Keratinocyte (primary cell): ENCODE data around the gene DTX3.

ENCODE experiments used
- CTCF ChIP-seq, 3 experiments: IDR thresholded peaks in 1 of 3; conservative IDR thresholded peaks in 1 of 3; optimal IDR thresholded peaks in 1 of 3; 2 replicates in 2 of 3; 3 replicates in 1 of 3; pipeline versions ENCODE3 to v1.5.1; 2011; ENCODE audit warnings: low read length in 3 of 3, mild to moderate bottlenecking in 3 of 3, moderate library complexity in 2 of 3, control low read depth in 1 of 3, inconsistent platforms in 1 of 3; ENCODE audit not compliant: insufficient read depth in 2 of 3; ENCODE audit errors: extremely low read depth in 1 of 3
- EZH2 ChIP-seq: IDR thresholded peaks from one replicate; pipeline ENCODE4 v1.6.1; 2012; ENCODE audit warnings: inconsistent platforms, mild to moderate bottlenecking, low read length, moderate library complexity

- TF ChIP-seq CTCF (optimal IDR thresholded peaks at IDR 0.05 in 1 of 3, IDR thresholded peaks at IDR 0.05 in 1 of 3, conservative IDR thresholded peaks at IDR 0.05 in 1 of 3; ENCODE audit: extremely low read depth in 1 of 3, insufficient read depth in 2 of 3, low read length in 3 of 3) (no peak), EZH2 (no peak)
These were observed 27.9 kb upstream of the DTX3 start for GRCh38 chr12:57576613-57577160.
